ENCODE measurements around the gene ZFAND2B.

Gene ZFAND2B

GRCh38 chr2:219172231-219173154, 34.1 kb upstream of the ZFAND2B start:
- peaks cover 64% of the 10 kb centered on the region for H3K4me1 Mint-ChIP-seq
- H3K4me3 Mint-ChIP-seq = no peak overlapping the region
- no peak for ATAC-seq

GRCh38 chr2:219173176-219173575, 33.4 kb upstream of the ZFAND2B start:
- no peaks in the 10 kb centered on the region for H3K27me3 Mint-ChIP-seq
- no peak for ATAC-seq
- peaks cover 62% of the 10 kb centered on the region for H3K4me1 Mint-ChIP-seq
- H3K9me3 Mint-ChIP-seq = no peaks in the 10 kb centered on the region
- peaks cover 35% of the 10 kb centered on the region for H3K36me3 Mint-ChIP-seq
- no peak overlapping the region for H3K27ac Mint-ChIP-seq
- H3K4me3 Mint-ChIP-seq = no peak overlapping the region

More at GRCh38 chr2:219172231-219173154, 34.1 kb upstream of the ZFAND2B start:
- H3K36me3 Mint-ChIP-seq = peaks cover 41% of the 10 kb centered on the region
- no peaks in the 10 kb centered on the region for H3K27me3 Mint-ChIP-seq
- H3K27ac Mint-ChIP-seq = peak overlapping the region; percentile 59
- H3K9me3 Mint-ChIP-seq = no peaks in the 10 kb centered on the region

GRCh38 chr2:219174146-219174545, 32.4 kb upstream of the ZFAND2B start:
- Mint-ChIP-seq H3K4me1 (peaks cover 66% of the 10 kb centered on the region), H3K9me3 (no peaks in the 10 kb centered on the region)
- ATAC-seq = no peak

GRCh38 chr2:219174801-219175200, 31.8 kb upstream of the ZFAND2B start:
- no peaks in the 10 kb centered on the region for H3K27me3 Mint-ChIP-seq
- peak overlapping the region; percentile 35 for H3K4me3 Mint-ChIP-seq
- peak overlapping the region; percentile 99 for H3K27ac Mint-ChIP-seq
- no peaks in the 10 kb centered on the region for H3K9me3 Mint-ChIP-seq
- H3K4me1 Mint-ChIP-seq = peaks cover 73% of the 10 kb centered on the region
- no peak for ATAC-seq
- H3K36me3 Mint-ChIP-seq = peaks cover 35% of the 10 kb centered on the region

More at GRCh38 chr2:219174146-219174545, 32.4 kb upstream of the ZFAND2B start:
- Mint-ChIP-seq H3K36me3 (peaks cover 35% of the 10 kb centered on the region), H3K4me3 (peak overlapping the region; percentile 10), H3K27me3 (no peaks in the 10 kb centered on the region), H3K27ac (peak overlapping the region; percentile 99)

GRCh38 chr2:219175486-219175885, 31.1 kb upstream of the ZFAND2B start:
- no peaks in the 10 kb centered on the region for H3K9me3 Mint-ChIP-seq
- H3K27ac Mint-ChIP-seq = peak overlapping the region; percentile 99
- no peaks in the 10 kb centered on the region for H3K27me3 Mint-ChIP-seq
- ATAC-seq = no peak
- peaks cover 39% of the 10 kb centered on the region for H3K36me3 Mint-ChIP-seq
- H3K4me1 Mint-ChIP-seq = peaks cover 79% of the 10 kb centered on the region
- H3K4me3 Mint-ChIP-seq = peak overlapping the region; percentile 88

DNA sequence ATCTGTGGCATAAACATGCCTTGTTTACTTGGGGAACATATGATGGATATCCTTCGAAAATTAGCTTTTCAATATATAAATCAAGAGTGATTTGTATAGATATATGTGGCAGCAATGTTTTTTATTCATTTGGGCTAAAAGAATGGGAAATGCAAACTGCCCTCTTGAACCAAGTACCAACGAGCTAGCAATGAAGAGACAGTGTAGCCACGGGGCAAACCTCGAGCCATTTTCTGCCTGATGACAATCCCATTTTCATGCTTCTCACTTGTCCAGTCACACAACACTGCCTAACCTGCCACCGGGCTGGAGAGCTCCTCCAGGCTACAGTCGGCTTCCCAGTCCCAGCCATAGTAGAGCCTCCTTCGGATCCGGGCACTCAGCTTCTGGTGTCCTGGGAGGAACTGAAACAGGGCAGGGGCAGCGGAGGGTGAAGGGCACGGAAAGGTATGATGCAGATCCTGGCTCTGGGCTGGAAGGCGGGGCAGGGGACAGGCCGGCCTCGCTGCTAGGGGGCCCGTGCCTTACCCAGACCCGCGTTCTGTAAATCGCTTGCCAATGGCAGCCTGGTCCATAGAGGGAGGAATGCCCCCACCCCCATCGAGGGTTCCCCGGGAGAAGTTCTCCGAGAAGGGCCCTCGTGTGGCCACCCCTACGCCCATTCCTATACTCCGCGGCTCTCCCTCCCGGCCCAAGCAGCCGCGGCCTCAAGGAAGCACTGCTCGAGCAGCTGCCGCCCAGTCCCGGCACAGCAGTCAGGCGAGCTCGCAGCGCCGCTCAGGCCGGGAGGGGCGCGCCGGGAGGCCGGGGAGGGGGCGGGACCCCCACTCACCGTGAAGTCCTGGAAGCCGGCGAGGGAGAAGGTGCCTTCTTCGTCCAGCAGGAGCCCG, 30.4 kb upstream of the ZFAND2B start:
- peaks cover 84% of the 10 kb centered on the region for H3K4me1 Mint-ChIP-seq
- no peaks in the 10 kb centered on the region for H3K27me3 Mint-ChIP-seq
- H3K9me3 Mint-ChIP-seq = no peaks in the 10 kb centered on the region
- H3K27ac Mint-ChIP-seq = peak overlapping the region; percentile 99
- peaks cover 46% of the 10 kb centered on the region for H3K36me3 Mint-ChIP-seq
- H3K4me3 Mint-ChIP-seq = peak overlapping the region; percentile 88
- peak; percentile 79 for ATAC-seq

DNA sequence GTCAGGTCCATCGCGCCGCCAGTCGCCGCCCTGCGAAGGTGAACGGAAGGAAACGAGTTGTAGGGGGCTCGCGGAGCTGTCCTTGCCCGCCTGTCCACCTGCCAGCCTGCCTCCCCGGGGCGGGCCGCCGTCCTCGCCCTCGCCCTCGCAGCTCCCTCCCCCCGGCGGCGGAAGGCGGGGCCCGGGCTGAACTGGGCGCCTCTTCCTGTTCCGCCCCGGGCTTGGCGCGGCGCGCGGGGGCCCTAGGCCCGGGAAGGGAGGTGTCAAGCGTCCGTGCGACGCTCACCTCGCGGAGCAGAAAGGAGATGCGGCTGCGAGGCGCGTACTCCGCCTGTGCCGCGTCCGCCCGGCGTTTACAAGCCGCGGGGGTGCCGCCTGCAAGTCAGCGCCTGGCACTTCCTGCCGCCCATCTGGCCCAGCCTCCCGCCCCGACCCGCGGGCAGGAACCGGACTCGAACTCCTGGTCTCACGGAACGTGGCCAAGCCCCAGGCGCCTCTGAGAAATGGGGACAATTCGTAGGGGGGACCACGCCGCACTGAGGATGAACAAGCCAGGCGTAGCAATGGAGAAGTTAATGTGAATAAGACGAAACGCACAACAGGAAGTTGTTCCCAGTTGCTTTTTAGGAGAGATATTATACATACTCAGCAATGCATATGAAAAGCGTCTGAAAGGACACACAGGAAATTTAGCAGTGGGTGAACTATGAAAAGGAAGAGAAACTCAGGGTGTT, 29.6 kb upstream of the ZFAND2B start, which contains the start of gene CNPPD1:
TSS of gene CNPPD1 (minus strand) at position 108 of the 734 bp plus-strand sequence. CDS start at position 11, 97 bp downstream.
- peak within 1 kb of the TSS; percentile 99 for H3K27ac Mint-ChIP-seq
- no peaks in the 10 kb centered on the region for H3K9me3 Mint-ChIP-seq
- peaks cover 45% of the 10 kb centered on the region for H3K36me3 Mint-ChIP-seq
- peak; percentile 88 for ATAC-seq
- H3K27me3 Mint-ChIP-seq = no peaks in the 10 kb centered on the region
- H3K4me3 Mint-ChIP-seq = peak within 1 kb of the TSS; percentile 88
- peaks cover 79% of the 10 kb centered on the region for H3K4me1 Mint-ChIP-seq

GRCh38 chr2:219177552-219178376, 28.8 kb upstream of the ZFAND2B start, which contains the start of gene RETREG2:
TSS of gene RETREG2 (plus strand) at chr2:219178275. CDS start at chr2:219178353, 78 bp downstream.
- peak within 1 kb of the TSS; percentile 99 for H3K27ac Mint-ChIP-seq
- peak within 1 kb of the TSS; percentile 88 for H3K4me3 Mint-ChIP-seq
- no peaks in the 10 kb centered on the region for H3K27me3 Mint-ChIP-seq
- ATAC-seq = peak; percentile 70
- peaks cover 74% of the 10 kb centered on the region for H3K4me1 Mint-ChIP-seq
- H3K36me3 Mint-ChIP-seq = peaks cover 39% of the 10 kb centered on the region
- no peaks in the 10 kb centered on the region for H3K9me3 Mint-ChIP-seq

GRCh38 chr2:219178377-219179175, 28.0 kb upstream of the ZFAND2B start:
- Mint-ChIP-seq H3K27me3 (no peaks in the 10 kb centered on the region), H3K36me3 (peaks cover 41% of the 10 kb centered on the region), H3K4me1 (peaks cover 75% of the 10 kb centered on the region), H3K4me3 (peak overlapping the region; percentile 88), H3K9me3 (no peaks in the 10 kb centered on the region), H3K27ac (peak overlapping the region; percentile 99)
- ATAC-seq = peak; percentile 18

DNA sequence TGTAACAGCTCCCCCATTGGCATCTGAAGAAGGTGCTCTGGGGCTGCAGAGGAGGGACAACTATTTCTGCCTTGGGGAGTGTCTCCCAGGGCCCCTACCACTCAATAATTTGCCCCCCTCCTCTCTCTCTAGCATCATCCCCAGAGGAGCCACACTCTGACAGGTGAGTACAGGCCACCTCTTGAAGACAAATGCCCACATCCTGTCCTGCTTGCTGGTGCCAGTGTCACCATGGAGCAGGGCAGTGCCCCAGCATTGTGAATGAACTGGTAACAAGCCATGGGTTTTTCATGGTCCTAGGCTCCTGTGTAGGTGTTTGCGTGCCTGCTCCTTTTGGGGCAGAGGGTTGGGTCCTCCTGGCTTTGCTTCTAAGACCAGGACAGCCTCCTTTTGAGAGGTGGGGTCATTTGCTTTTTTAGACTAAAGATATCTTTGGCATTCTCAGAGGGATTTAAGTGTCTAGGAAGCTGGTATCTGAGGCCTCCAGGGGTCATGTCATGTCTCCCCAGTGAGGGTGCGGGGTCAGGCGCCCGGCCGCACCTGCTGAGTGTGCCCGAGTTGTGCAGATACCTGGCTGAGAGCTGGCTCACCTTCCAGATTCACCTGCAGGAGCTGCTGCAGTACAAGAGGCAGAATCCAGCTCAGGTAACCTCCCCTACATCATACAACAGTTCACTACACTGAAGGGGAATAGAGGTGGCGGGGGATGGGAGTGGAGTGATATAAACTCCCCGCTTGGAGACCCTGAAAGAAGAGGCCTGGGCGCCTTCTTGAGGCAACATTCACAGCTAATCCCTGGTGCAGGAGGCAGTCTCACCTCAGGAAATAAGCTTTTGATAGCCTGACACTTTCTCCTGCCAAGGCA, 26.7 kb upstream of the ZFAND2B start:
- peaks cover 64% of the 10 kb centered on the region for H3K4me1 Mint-ChIP-seq

GRCh38 chr2:219180961-219181360, 25.6 kb upstream of the ZFAND2B start:
- H3K4me1 Mint-ChIP-seq = peaks cover 59% of the 10 kb centered on the region
- H3K4me3 Mint-ChIP-seq = no peak overlapping the region
- peak overlapping the region; percentile 50 for H3K27ac Mint-ChIP-seq
- H3K36me3 Mint-ChIP-seq = peaks cover 44% of the 10 kb centered on the region
- ATAC-seq = no peak
- no peaks in the 10 kb centered on the region for H3K9me3 Mint-ChIP-seq
- H3K27me3 Mint-ChIP-seq = no peaks in the 10 kb centered on the region

More for the DNA sequence above, 26.7 kb upstream of the ZFAND2B start:
- peak overlapping the region; percentile 99 for H3K27ac Mint-ChIP-seq
- no peaks in the 10 kb centered on the region for H3K27me3 Mint-ChIP-seq
- peaks cover 36% of the 10 kb centered on the region for H3K36me3 Mint-ChIP-seq
- ATAC-seq = no peak
- H3K4me3 Mint-ChIP-seq = peak overlapping the region; percentile 88
- no peaks in the 10 kb centered on the region for H3K9me3 Mint-ChIP-seq

GRCh38 chr2:219181531-219181930, 25.1 kb upstream of the ZFAND2B start:
- Mint-ChIP-seq H3K4me1 (peaks cover 57% of the 10 kb centered on the region), H3K4me3 (no peak overlapping the region), H3K9me3 (no peaks in the 10 kb centered on the region), H3K27ac (peak overlapping the region; percentile 50), H3K27me3 (no peaks in the 10 kb centered on the region), H3K36me3 (peaks cover 44% of the 10 kb centered on the region)
- ATAC-seq = no peak

Measured in stimulated activated memory B cell treated with anti-CD40 and anti-IgM and Interleukin-4, amounts not matched to agents 10 μg/mL and 1 μg/mL and 100 μg/mL, for 72 hours (primary cell).